Measurements from ENCODE around the gene MAST3. TPM values are rescaled to one million over a fixed set of nuclear protein-coding genes. Genes with fewer than 3 reads are reported as not detected.

The MAST3 gene
- total and polyA plus RNA-seq, 2 donors (not counting 1 experiment from before 2014, with no cell fraction given), result 43.5 to 85.5 TPM

DNA sequence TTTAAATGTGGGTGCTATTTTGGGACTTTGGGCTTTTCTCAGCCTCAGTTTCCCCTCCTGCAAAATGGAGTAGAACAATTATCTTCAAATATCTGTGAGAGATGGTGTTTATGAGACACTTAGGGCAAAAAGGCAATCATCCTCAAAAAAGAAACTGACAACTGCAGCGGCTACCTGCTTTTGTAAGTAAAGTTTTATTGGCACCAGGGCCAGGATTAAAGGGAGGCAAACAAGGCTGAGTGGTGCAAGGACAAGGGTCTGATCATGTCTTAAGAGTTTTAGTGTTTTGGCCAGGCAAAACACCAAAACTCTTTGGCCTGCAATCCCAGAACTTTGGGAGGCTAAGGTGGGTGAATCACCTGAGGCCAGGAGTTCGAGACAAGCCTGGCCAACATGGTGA is 1.3 kb upstream of the MAST3 start:
- no peak overlapping the region for H3K9ac ChIP-seq (ENCODE audit: low read length)
- ChIA-PET CTCF (no interaction called here), POLR2A (no interaction called here)
- ATAC-seq (ENCODE audit: low read depth), result no peak
- Mint-ChIP-seq H3K4me3 (no peak overlapping the region), H3K9me3 (ENCODE audit: insufficient read depth) (no peaks in the 10 kb centered on the region), H3K27me3 (no peaks in the 10 kb centered on the region), H3K4me1 (peaks cover 39% of the 10 kb centered on the region), H3K27ac (no peak overlapping the region)
- peaks cover 0 to 8% (median 0%) of the 10 kb centered on the region in 3 donors for H3K9me3 ChIP-seq (ENCODE audit: control extremely low read depth in 1 of 3, control insufficient read depth in 2 of 3, insufficient read depth in 1 of 3, low read length in 2 of 3)
- intact Hi-C loops (cut with micrococcal nuclease), result loop anchor here (5.0 kb wide), 6 partner anchors 49 to 156 kb away; partner anchors contain the start of genes IFI30 and MPV17L2
- no peak overlapping the region for H3K4me3 ChIP-seq (ENCODE audit: control extremely low read depth in 1 of 5, extremely low read depth in 1 of 5, insufficient read depth in 1 of 5, low read depth in 2 of 5, low read length in 4 of 5)
- no peak for DNase-seq
- H3K36me3 ChIP-seq (replicated peaks in 1 of 2; ENCODE audit: control extremely low read depth in 1 of 2, control insufficient read depth in 1 of 2, extremely low read depth in 1 of 2, insufficient read depth in 2 of 2, low read length in 1 of 2), result peaks cover 0 to 5% of the 10 kb centered on the region in 2 experiments
- TF ChIP-seq CTCF (IDR thresholded peaks at IDR 0.05) (no peak), EZH2 (IDR thresholded peaks at IDR 0.05; ENCODE audit: borderline replicate concordance, insufficient read depth, low read depth, low read length, poor library complexity, severe bottlenecking) (no peak)
- H3K4me2 ChIP-seq (replicated peaks; ENCODE audit: low read depth, low read length, poor library complexity, severe bottlenecking), result no peak overlapping the region
- peaks cover 35% of the 10 kb centered on the region for H3K79me2 ChIP-seq (ENCODE audit: control insufficient read depth, insufficient read depth, low read length)
- 100% methylated on average over 1 of the region's 2 CpGs for WGBS (ENCODE audit: insufficient coverage)
- H3K4me1 ChIP-seq (ENCODE audit: control insufficient read depth in 2 of 2, insufficient read depth in 2 of 2, low read length in 2 of 2), result peaks cover 19 to 52% of the 10 kb centered on the region in 2 donors
- no peak overlapping the region for H2AFZ ChIP-seq (ENCODE audit: insufficient read depth, low read depth, low read length, poor library complexity, severe bottlenecking)
- H3K27ac ChIP-seq (ENCODE audit: low read length in 2 of 2), result no peak overlapping the region
- no peaks in the 10 kb centered on the region for H4K20me1 ChIP-seq (ENCODE audit: control insufficient read depth, insufficient read depth, low read length, poor library complexity, severe bottlenecking)
- H3K27me3 ChIP-seq (replicated peaks in 1 of 4; ENCODE audit: control extremely low read depth in 1 of 4, control insufficient read depth in 3 of 4, insufficient read depth in 4 of 4, low read length in 3 of 4), result no peaks in the 10 kb centered on the region
